Fibroblast of villous mesenchyme (primary cell): ENCODE measurements around the gene CLUH. TPM values are rescaled to one million over a fixed set of nuclear protein-coding genes. Genes with fewer than 3 reads are reported as not detected.
"Not testable (repeated sequence)": the region's sequence is repeated elsewhere in the genome, so short reads cannot be mapped to it uniquely, and the experiment has no call there.

Source experiments
- DNase-seq: peaks from one replicate; pipeline ENCODE4 v3.0.0-alpha.2; 2010; ENCODE audit warnings: low read depth
- H3K4me3 ChIP-seq: 2 replicates; pipeline ENCODE4 v1.5.1; 2011; ENCODE audit warnings: low read depth, mild to moderate bottlenecking, low read length
- CTCF ChIP-seq: IDR thresholded peaks from 2 replicates; pipeline ENCODE4 v1.5.1; 2012; ENCODE audit warnings: low read depth, mild to moderate bottlenecking, low read length; ENCODE audit not compliant: insufficient read depth
- total RNA-seq: library from RNA; depleted of rRNA; stranded (reverse); fragments of >200 nt; gene quantifications from 2 replicates; pipeline ENCODE4 v1.2.3, GENCODE V29; 2012

The CLUH gene
- total RNA-seq, 1 donor: 42.7 TPM

- TF ChIP-seq CTCF: no peak
- DNase-seq: no peak
- no peak overlapping the region for H3K4me3 ChIP-seq
Measured at GRCh38 chr17:2672026-2672425, 39.5 kb downstream of the CLUH start.

- DNase-seq, H3K4me3 ChIP-seq: not testable (repeated sequence)
Measured at GRCh38 chr17:2660410-2660809, 51.2 kb downstream of the CLUH start.

- peak; percentile 20 for DNase-seq
- H3K4me3 ChIP-seq: not testable (repeated sequence)
Measured at GRCh38 chr17:2659337-2659736, 52.2 kb downstream of the CLUH start.

- DNase-seq: no peak
- no peak overlapping the region for H3K4me3 ChIP-seq
Measured at GRCh38 chr17:2656283-2656682, 55.3 kb downstream of the CLUH start.

GRCh38 chr17:2655546-2655945 lies 56.0 kb downstream of the CLUH start:
- no peak for DNase-seq
- TF ChIP-seq CTCF: no peak
- no peak overlapping the region for H3K4me3 ChIP-seq

More at GRCh38 chr17:2656283-2656682, 55.3 kb downstream of the CLUH start:
- TF ChIP-seq CTCF: no peak

- H3K4me3 ChIP-seq, DNase-seq: not testable (repeated sequence)
Measured at GRCh38 chr17:2652911-2653310, 58.7 kb downstream of the CLUH start.

- no peak for TF ChIP-seq CTCF
- DNase-seq: no peak
- H3K4me3 ChIP-seq: no peak overlapping the region
Measured at GRCh38 chr17:2649191-2649590, 62.4 kb downstream of the CLUH start.

GRCh38 chr17:2647957-2648356 lies 63.6 kb downstream of the CLUH start:
- H3K4me3 ChIP-seq: no peak overlapping the region
- no peak for TF ChIP-seq CTCF
- DNase-seq: no peak

GRCh38 chr17:2644971-2645370 lies 66.6 kb downstream of the CLUH start:
- no peak for DNase-seq
- TF ChIP-seq CTCF: no peak
- H3K4me3 ChIP-seq: no peak overlapping the region
